Measurements from ENCODE around the gene ALKAL2. TPM values are rescaled to one million over a fixed set of nuclear protein-coding genes. Genes with fewer than 3 reads are reported as not detected.
"Not testable (repeated sequence)": the region's sequence is repeated elsewhere in the genome, so short reads cannot be mapped to it uniquely, and the experiment has no call there.

Gene ALKAL2
- total RNA-seq: 10 to 100 TPM; 21.2 to 50.6 (median 32.9) TPM
- polyA plus RNA-seq: 10 to 100 TPM; 66.9 to 93.6 TPM

GRCh38 chr2:287911-288757, at the start of gene ALKAL2:
ALKAL2 (minus strand) TSS chr2:288091; CDS start chr2:287835, 256 bp downstream.
- peak in 5 of 6 donors; percentile 26 to 78 (median 67) for DNase-seq
- Histone ChIP-seq H3K27ac (peak within 1 kb of the TSS; percentile 75 to 91 (median 87)), H3K4me3 (peak within 1 kb of the TSS; percentile 24 to 69 (median 46)), H3K9me3 (no peaks in the 10 kb centered on the region), H3K27me3 (no peaks in the 10 kb centered on the region), H3K36me3 (peaks cover 0 to 5% (median 1%) of the 10 kb centered on the region in 3 donors), H3K4me1 (peaks cover 0 to 4% (median 0%) of the 10 kb centered on the region in 3 donors)
- WGBS, 2 donors: 1 to 2% methylated on average over 80 to 125 of the region's 128 CpGs
- no peak for FAIRE-seq
- ATAC-seq: peak; percentile 9 to 13 (median 10)
- intact Hi-C loops (cut with DNase I): loop anchor here in 1 of 3 donors (5.0 kb wide), 1 partner anchor 116 kb away; no protein-coding TSS in a partner anchor
- TF ChIP-seq CTCF (IDR thresholded peaks at IDR 0.05): no peak

- H3K4me1 ChIP-seq; H3K9me3 ChIP-seq; intact Hi-C loops (cut with DNase I); H3K27ac ChIP-seq; FAIRE-seq; ATAC-seq; H3K27me3 ChIP-seq; H3K4me3 ChIP-seq; H3K36me3 ChIP-seq; DNase-seq: not testable (repeated sequence)
- 81 to 87% methylated on average over 2 of the region's 2 CpGs for WGBS, 2 donors
Observed at GRCh38 chr2:336949-337348, 49.1 kb upstream of the ALKAL2 start.

GRCh38 chr2:336360-336759, 48.5 kb upstream of the ALKAL2 start:
- FAIRE-seq (no peak), DNase-seq (no peak)
- H3K36me3 ChIP-seq: no peaks in the 10 kb centered on the region

GRCh38 chr2:332592-332991, 44.7 kb upstream of the ALKAL2 start:
- no peak for DNase-seq
- peak in 1 of 4 donors; percentile 47 for ATAC-seq
- no peaks in the 10 kb centered on the region for H3K27me3 ChIP-seq
- no peak overlapping the region for H3K4me3 ChIP-seq
- H3K4me1 ChIP-seq: no peaks in the 10 kb centered on the region
- no peaks in the 10 kb centered on the region for H3K9me3 ChIP-seq
- FAIRE-seq: no peak
- no peak for TF ChIP-seq CTCF (IDR thresholded peaks at IDR 0.05)
- no peak overlapping the region for H3K27ac ChIP-seq
- WGBS, 2 donors: 37 to 42% methylated on average over 3 of the region's 3 CpGs
- intact Hi-C loops (cut with DNase I): no loop called here
- no peaks in the 10 kb centered on the region for H3K36me3 ChIP-seq

More at GRCh38 chr2:336360-336759, 48.5 kb upstream of the ALKAL2 start:
- Histone ChIP-seq H3K4me1 (no peaks in the 10 kb centered on the region), H3K27ac (no peak overlapping the region), H3K9me3 (no peaks in the 10 kb centered on the region), H3K4me3 (no peak overlapping the region), H3K27me3 (no peaks in the 10 kb centered on the region)
- WGBS, 2 donors: 49 to 70% methylated on average over 4 of the region's 4 CpGs
- no peak for ATAC-seq
- intact Hi-C loops (cut with DNase I): no loop called here
- no peak for TF ChIP-seq CTCF (IDR thresholded peaks at IDR 0.05)

- no peak for TF ChIP-seq CTCF (IDR thresholded peaks at IDR 0.05)
- FAIRE-seq: no peak
Observed at GRCh38 chr2:328761-329160, 40.9 kb upstream of the ALKAL2 start.

More at GRCh38 chr2:328761-329160, 40.9 kb upstream of the ALKAL2 start:
- 76 to 81% methylated on average over 4 of the region's 4 CpGs for WGBS, 2 donors
- intact Hi-C loops (cut with DNase I): no loop called here
- H3K9me3 ChIP-seq: no peaks in the 10 kb centered on the region
- DNase-seq (no peak), ATAC-seq (no peak)
- H3K27ac ChIP-seq: no peak overlapping the region
- H3K27me3 ChIP-seq: no peaks in the 10 kb centered on the region
- H3K36me3 ChIP-seq: no peaks in the 10 kb centered on the region
- no peaks in the 10 kb centered on the region for H3K4me1 ChIP-seq
- no peak overlapping the region for H3K4me3 ChIP-seq

Measured in pancreas (tissue), 10 donors.